HepG2 (cell line): ENCODE results near the gene CEL.

Experiments
- EZH2 ChIP-seq: conservative IDR thresholded peaks from 2 replicates; pipeline ENCODE4 v1.6.1; 2012; ENCODE audit warnings: mild to moderate bottlenecking, low read depth, low read length, moderate library complexity
- JUND ChIP-seq: sonication (generic); formaldehyde crosslinking; IDR thresholded peaks from 2 replicates; pipeline ENCODE4 v1.8.0; 2022; ENCODE audit warnings: mild to moderate bottlenecking, missing genetic modification reagents
- KDM1A ChIP-seq: IDR thresholded peaks from 2 replicates; pipeline ENCODE4 v1.6.1; 2016; ENCODE audit warnings: missing compliant biosample characterization
- TCF7L2 ChIP-seq: IDR thresholded peaks from 2 replicates; pipeline ENCODE4 v1.6.1; 2011; ENCODE audit warnings: mild to moderate bottlenecking, low read depth, low read length, moderate library complexity
- ZNF274 ChIP-seq: sonication (generic); formaldehyde crosslinking; IDR thresholded peaks from 2 replicates; pipeline ENCODE4 v1.5.1; 2020; ENCODE audit warnings: mild to moderate bottlenecking, missing genetic modification reagents

- TF ChIP-seq EZH2 (no peak), TCF7L2 (no peak), KDM1A (CRISPR knock-in tag) (no peak), ZNF274 (no peak), JUND (CRISPR knock-in tag) (no peak)
Measured at GRCh38 chr9:133104718-133105460, 43.1 kb downstream of the CEL start.
